A549 (cell line): Measurements from ENCODE around the gene KRT81. TPM values are rescaled to one million over a fixed set of nuclear protein-coding genes. Genes with fewer than 3 reads are reported as not detected.

ENCODE experiments used
- ATAC-seq, 2 experiments: fragments of 200-7000 bp in 1 of 2; fragments of >200 bp in 1 of 2; cut with Nextera tagmentation in 1 of 2; cut with Tn5 transposase in 1 of 2; 3 replicates each; pipeline versions ENCODE4 v1.8.0 to v1.9.1; 2018 to 2020; ENCODE audit warnings: mild to moderate bottlenecking in 1 of 2, moderate library complexity in 1 of 2
- CTCF ChIA-PET: fragments of 300-600 bp; sonication (Branson Sonifier 250); formaldehyde crosslinking; extraction: SDS; loops from one replicate; lab custom pipeline; 2021; ENCODE audit warnings: antibody characterized with exemption, inconsistent platforms; lab: Yijun Ruan, JAX
- POLR2A ChIA-PET: fragments of 350-600 bp; formaldehyde crosslinking; extraction: SDS; loops from one replicate; lab custom pipeline; 2021; ENCODE audit warnings: antibody characterized with exemption, inconsistent platforms; lab: Yijun Ruan, JAX
- DNase-seq, 2 experiments: peaks; one replicate each; pipeline versions ENCODE4 v3.0.0 to v3.0.0-alpha.2; 2011 to 2016; ENCODE audit warnings: low read depth in 1 of 2, low spot score in 1 of 2
- FAIRE-seq: peaks from 2 replicates; lab custom pipeline; 2011; peaks lifted over from hg19 to GRCh38; lab: Jason Lieb, UNC
- H3K27ac ChIP-seq, 2 experiments: fragments of >200 bp; sonication (Bioruptor Twin); formaldehyde crosslinking; 3 replicates each; pipeline ENCODE4 v1.5.1; 2016 to 2017
- H3K4me1 ChIP-seq: fragments of >200 bp; sonication (Bioruptor Twin); formaldehyde crosslinking; 3 replicates; pipeline ENCODE4 v1.6.1; 2016
- H3K4me2 ChIP-seq: fragments of >200 bp; sonication (Bioruptor Twin); formaldehyde crosslinking; 3 replicates; pipeline ENCODE4 v1.6.1; 2016
- H3K4me3 ChIP-seq: fragments of >200 bp; sonication (Bioruptor Twin); formaldehyde crosslinking; 3 replicates; pipeline ENCODE4 v1.5.1; 2016
- H3K9me3 ChIP-seq: fragments of >200 bp; sonication (Bioruptor Twin); formaldehyde crosslinking; 3 replicates; pipeline ENCODE4 v1.6.1; 2016
- BHLHE40 ChIP-seq: IDR thresholded peaks from 2 replicates; pipeline ENCODE4 v1.6.1; 2012; ENCODE audit warnings: low read depth, low read length, inconsistent platforms
- CBX8 ChIP-seq: fragments of 200-600 bp; sonication (generic); IDR thresholded peaks from 2 replicates; pipeline ENCODE4 v1.6.1; 2016
- CHD2 ChIP-seq: fragments of 150-350 bp; IDR thresholded peaks from 2 replicates; pipeline ENCODE4 v1.6.1; 2014; ENCODE audit warnings: low read length; ENCODE audit not compliant: partially characterized antibody
- E2F6 ChIP-seq: IDR thresholded peaks from 2 replicates; pipeline ENCODE4 v1.6.1; 2012; ENCODE audit warnings: low read depth, borderline replicate concordance
- EHF ChIP-seq: fragments of 250-450 bp; sonication (Bioruptor Pico); IDR thresholded peaks from 2 replicates; pipeline ENCODE4 v1.5.0; 2020; ENCODE audit warnings: mild to moderate bottlenecking
- FOSL2 ChIP-seq, 2 experiments: fragments of 450-650 bp in 1 of 2; fragments of >200 bp in 1 of 2; sonication (Bioruptor Twin) in 1 of 2; formaldehyde crosslinking; IDR thresholded peaks; 2 replicates each; pipeline versions ENCODE4 v1.5.0 to v1.6.1; 2016 to 2020; ENCODE audit warnings: mild to moderate bottlenecking in 1 of 2, moderate library complexity in 1 of 2
- FOXS1 ChIP-seq: fragments of 250-450 bp; sonication (Bioruptor Pico); IDR thresholded peaks from 2 replicates; pipeline ENCODE4 v1.5.0; 2020; ENCODE audit warnings: mild to moderate bottlenecking, moderate library complexity
- GATA3 ChIP-seq: IDR thresholded peaks from 2 replicates; pipeline ENCODE4 v1.6.1; 2012; ENCODE audit warnings: borderline replicate concordance
- HEYL ChIP-seq: fragments of 250-450 bp; sonication (Bioruptor Pico); IDR thresholded peaks from 2 replicates; pipeline ENCODE4 v1.8.0; 2021; ENCODE audit warnings: mild to moderate bottlenecking, moderate library complexity
- HMGXB4 ChIP-seq: fragments of 250-450 bp; sonication (Bioruptor Pico); IDR thresholded peaks from 2 replicates; pipeline ENCODE4 v1.5.0; 2021; ENCODE audit warnings: mild to moderate bottlenecking, moderate library complexity, borderline replicate concordance
- HOXB13 ChIP-seq: fragments of 250-450 bp; sonication (Bioruptor Pico); IDR thresholded peaks from 2 replicates; pipeline ENCODE4 v1.5.0; 2020; ENCODE audit warnings: low read depth, mild to moderate bottlenecking, moderate library complexity
- JUNB ChIP-seq: fragments of >200 bp; sonication (Bioruptor Twin); formaldehyde crosslinking; IDR thresholded peaks from 2 replicates; pipeline ENCODE4 v1.6.1; 2016
- KDM1A ChIP-seq: fragments of 200-600 bp; sonication (generic); IDR thresholded peaks from 2 replicates; pipeline ENCODE4 v1.6.1; 2016; ENCODE audit warnings: low read depth, mild to moderate bottlenecking
- KDM5A ChIP-seq: fragments of 200-600 bp; sonication (generic); IDR thresholded peaks from 2 replicates; pipeline ENCODE4 v1.6.1; 2016; ENCODE audit warnings: antibody characterized with exemption, mild to moderate bottlenecking
- MAZ ChIP-seq: fragments of 150-350 bp; IDR thresholded peaks from 2 replicates; pipeline ENCODE4 v1.6.1; 2014; ENCODE audit warnings: antibody characterized with exemption, low read depth, low read length, borderline replicate concordance
- NFE2L2 ChIP-seq: fragments of 150-350 bp; conservative IDR thresholded peaks from 2 replicates; pipeline ENCODE4 v1.6.1; 2014; ENCODE audit warnings: low read length
- NR3C1 ChIP-seq: fragments of >200 bp; sonication (Bioruptor Twin); formaldehyde crosslinking; IDR thresholded peaks from 3 replicates; pipeline ENCODE4 v1.6.1; 2017
- PBX3 ChIP-seq: IDR thresholded peaks from 2 replicates; pipeline ENCODE4 v1.6.1; 2012
- PHF8 ChIP-seq: fragments of 200-600 bp; sonication (generic); IDR thresholded peaks from 2 replicates; pipeline ENCODE4 v1.6.1; 2016; ENCODE audit warnings: low read depth, mild to moderate bottlenecking, antibody characterized with exemption, moderate library complexity, borderline replicate concordance
- POLR2AphosphoS2 ChIP-seq: conservative IDR thresholded peaks from 2 replicates; pipeline ENCODE4 v1.6.1; 2012; ENCODE audit warnings: low read length, improper control_type of control experiment, inconsistent platforms
- RARB ChIP-seq: fragments of 250-450 bp; sonication (Bioruptor Pico); IDR thresholded peaks from 2 replicates; pipeline ENCODE4 v1.8.0; 2021; ENCODE audit warnings: mild to moderate bottlenecking, moderate library complexity
- REST ChIP-seq: fragments of 200-600 bp; sonication (generic); IDR thresholded peaks from 2 replicates; pipeline ENCODE4 v1.6.1; 2016; ENCODE audit warnings: antibody characterized with exemption, mild to moderate bottlenecking, moderate library complexity
- RFX5 ChIP-seq: fragments of 450-650 bp; IDR thresholded peaks from 2 replicates; pipeline ENCODE4 v1.7.1; 2014; ENCODE audit warnings: antibody characterized with exemption, mild to moderate bottlenecking, moderate library complexity
- TFCP2L1 ChIP-seq: fragments of 250-450 bp; sonication (Bioruptor Pico); IDR thresholded peaks from 2 replicates; pipeline ENCODE4 v1.5.0; 2021; ENCODE audit warnings: mild to moderate bottlenecking
- TP53 ChIP-seq: fragments of 250-450 bp; sonication (Bioruptor Pico); IDR thresholded peaks from 2 replicates; pipeline ENCODE4 v1.5.0; 2021; ENCODE audit warnings: mild to moderate bottlenecking, moderate library complexity
- ZFP36 ChIP-seq: fragments of 450-650 bp; IDR thresholded peaks from 2 replicates; pipeline ENCODE4 v1.6.1; 2014; ENCODE audit warnings: borderline replicate concordance; ENCODE audit not compliant: partially characterized antibody
- ZNF302 ChIP-seq: fragments of 250-450 bp; sonication (Bioruptor Pico); IDR thresholded peaks from 2 replicates; pipeline ENCODE4 v1.9.0; 2021; ENCODE audit warnings: inconsistent platforms, mild to moderate bottlenecking, moderate library complexity
- ZSCAN20 ChIP-seq: fragments of 250-450 bp; sonication (Bioruptor Pico); IDR thresholded peaks from 2 replicates; pipeline ENCODE4 v1.8.0; 2022; ENCODE audit warnings: mild to moderate bottlenecking, moderate library complexity
- WGBS: methylation state at CpG from one replicate; pipeline ENCODE4 v1.1.6; 2017; ENCODE audit errors: missing lambda C conversion rate; 5-methylcytosine and 5-hydroxymethylcytosine counted together
- polyA plus RNA-seq, 4 experiments: library from polyadenylated mRNA; depleted of rRNA in 3 of 4; stranded (reverse); fragments of >200 nt; fragmentation: RNase III in 1 of 4; extraction: RNeasy Plus Mini Kit Qiagen cat#74134 plus additional on column Dnase treatment in 1 of 4; gene quantifications; 2 replicates in 3 of 4; 3 replicates in 1 of 4; pipeline ENCODE4 v1.2.3, GENCODE V29; 2011 to 2017
- TF ChIP-seq, protein P1 (sequence below): fragments of 150-350 bp; IDR thresholded peaks from 2 replicates; pipeline ENCODE4 v1.6.1; 2014; ENCODE audit warnings: low read depth, mild to moderate bottlenecking, low read length
- TF ChIP-seq, protein P2 (sequence below): fragments of 250-450 bp; sonication (Bioruptor Pico); IDR thresholded peaks from 2 replicates; pipeline ENCODE4 v1.5.0; 2020; ENCODE audit warnings: low read depth, mild to moderate bottlenecking, moderate library complexity

Gene KRT81
- polyA plus RNA-seq, 2 of the 4 experiments (the other 2 are of a cell fraction), result 1,799 to 3,643 TPM

DNA sequence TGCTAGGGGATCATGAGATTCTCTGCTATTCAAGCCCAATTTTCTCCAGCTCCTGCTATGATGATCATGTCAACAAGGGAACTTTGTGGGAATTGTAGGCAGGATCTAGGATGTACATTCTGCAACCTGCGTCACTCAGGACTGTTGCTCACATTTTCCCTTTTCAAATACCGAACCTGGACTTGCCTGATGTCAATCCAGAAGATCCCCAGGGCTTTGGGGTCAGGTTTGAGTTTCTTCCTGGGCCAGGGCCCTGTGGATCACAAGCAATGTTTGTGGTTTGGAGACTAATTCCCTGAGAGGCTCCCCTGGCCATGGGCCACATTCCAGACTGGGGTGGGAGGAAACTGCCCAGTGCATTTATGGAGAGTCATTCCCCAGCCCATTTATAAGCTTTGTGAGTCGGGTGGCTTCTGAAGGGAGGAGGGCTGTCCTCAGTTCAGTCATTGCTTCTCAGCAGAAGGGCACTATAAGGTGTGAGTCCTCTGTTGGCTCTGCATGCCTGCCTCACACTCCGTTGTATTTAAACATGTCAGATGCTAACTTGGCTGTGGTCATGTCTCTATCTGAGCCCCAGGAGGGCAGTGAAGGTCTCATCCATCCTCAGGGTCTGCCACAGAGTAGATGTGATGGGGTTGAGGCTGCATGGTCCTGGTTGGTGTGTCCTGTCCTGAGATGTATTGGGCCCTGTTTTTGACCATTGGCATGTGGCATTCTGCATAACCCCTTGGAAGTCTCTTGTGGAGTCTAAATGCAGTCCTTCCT, 10.4 kb downstream of the KRT81 start:
- FAIRE-seq, result no peak
- peaks cover 86% of the 10 kb centered on the region for H3K4me1 ChIP-seq
- H3K9me3 ChIP-seq, result no peaks in the 10 kb centered on the region
- peak; percentile 58 to 63 for ATAC-seq
- ChIA-PET CTCF (interaction anchor here (0.7 to 15.3 kb wide), 22 partner anchors 11 to 617 kb away, joined by 3 to 387 read pairs (median 20); partner anchors contain the start of gene KRT83), POLR2A (interaction anchor here (0.6 to 11.7 kb wide), 17 partner anchors 12 to 725 kb away, joined by 3 to 383 read pairs (median 7); partner anchors contain the start of genes EIF4B, KRT7, KRT80 and NR4A1)
- DNase-seq, result peak; percentile 95 to 100
- no peak overlapping the region for H3K4me3 ChIP-seq
- WGBS, result 0% methylated on average over 4 of the region's 4 CpGs
- peak overlapping the region; percentile 54 for H3K4me2 ChIP-seq
- peak overlapping the region; percentile 96 to 100 for H3K27ac ChIP-seq
- no peak for TF ChIP-seq ZFP36
- no peak for TF ChIP-seq KDM5A
- TF ChIP-seq NFE2L2, result peak; percentile 43
- TF ChIP-seq MAZ, result no peak; the same call in 1 of the 2 replicates
- TF ChIP-seq NR3C1, result no peak; the same call in 2 of the 3 replicates
- TF ChIP-seq HOXB13 (CRISPR knock-in tag), result peak; percentile 99
- peak; percentile 98 for TF ChIP-seq ZNF302 (CRISPR knock-in tag)
- TF ChIP-seq HMGXB4 (CRISPR knock-in tag), result peak; percentile 98
- no peak for TF ChIP-seq RFX5
- peak; percentile 30; the same call in 1 of the 2 replicates for TF ChIP-seq POLR2AphosphoS2
- no peak for TF ChIP-seq BHLHE40
- peak; percentile 65; the same call in 1 of the 2 replicates for TF ChIP-seq JUNB
- peak; percentile 98 for TF ChIP-seq EHF (CRISPR knock-in tag)
- peak; percentile 89 for TF ChIP-seq TFCP2L1 (CRISPR knock-in tag)
- TF ChIP-seq, protein P1, sequence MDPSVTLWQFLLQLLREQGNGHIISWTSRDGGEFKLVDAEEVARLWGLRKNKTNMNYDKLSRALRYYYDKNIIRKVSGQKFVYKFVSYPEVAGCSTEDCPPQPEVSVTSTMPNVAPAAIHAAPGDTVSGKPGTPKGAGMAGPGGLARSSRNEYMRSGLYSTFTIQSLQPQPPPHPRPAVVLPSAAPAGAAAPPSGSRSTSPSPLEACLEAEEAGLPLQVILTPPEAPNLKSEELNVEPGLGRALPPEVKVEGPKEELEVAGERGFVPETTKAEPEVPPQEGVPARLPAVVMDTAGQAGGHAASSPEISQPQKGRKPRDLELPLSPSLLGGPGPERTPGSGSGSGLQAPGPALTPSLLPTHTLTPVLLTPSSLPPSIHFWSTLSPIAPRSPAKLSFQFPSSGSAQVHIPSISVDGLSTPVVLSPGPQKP, result no peak
- no peak for TF ChIP-seq REST
- TF ChIP-seq, protein P2, sequence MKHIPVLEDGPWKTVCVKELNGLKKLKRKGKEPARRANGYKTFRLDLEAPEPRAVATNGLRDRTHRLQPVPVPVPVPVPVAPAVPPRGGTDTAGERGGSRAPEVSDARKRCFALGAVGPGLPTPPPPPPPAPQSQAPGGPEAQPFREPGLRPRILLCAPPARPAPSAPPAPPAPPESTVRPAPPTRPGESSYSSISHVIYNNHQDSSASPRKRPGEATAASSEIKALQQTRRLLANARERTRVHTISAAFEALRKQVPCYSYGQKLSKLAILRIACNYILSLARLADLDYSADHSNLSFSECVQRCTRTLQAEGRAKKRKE (CRISPR knock-in tag), result peak; percentile 93
- no peak for TF ChIP-seq CHD2
- no peak for TF ChIP-seq KDM1A
- peak; percentile 84; the same call in 1 of the 2 replicates for TF ChIP-seq RARB (CRISPR knock-in tag)
- TF ChIP-seq E2F6, result peak; percentile 61; the same call in 1 of the 2 replicates
- peak; percentile 62; the same call in 1 of the 2 replicates for TF ChIP-seq PBX3
- TF ChIP-seq FOSL2 (IDR thresholded peaks at IDR 0.05), result no peak; the same call in 1 of the 2 replicates
- TF ChIP-seq FOSL2 (CRISPR knock-in tag; IDR thresholded peaks at IDR 0.05), result peak; percentile 57
- no peak for TF ChIP-seq PHF8
- peak; percentile 93 for TF ChIP-seq FOXS1
- peak; percentile 93 for TF ChIP-seq HEYL
- no peak for TF ChIP-seq CBX8
- peak; percentile 85 for TF ChIP-seq ZSCAN20 (CRISPR knock-in tag)
- TF ChIP-seq TP53 (CRISPR knock-in tag), result peak; percentile 98
- peak; percentile 87 for TF ChIP-seq GATA3
